ENCODE measurements around the gene MRPL57. TPM values are rescaled to one million over a fixed set of nuclear protein-coding genes. Genes with fewer than 3 reads are reported as not detected.

MRPL57 gene
- total RNA-seq, 2 donors from 2014 or later, result 31.3 to 35.6 TPM

- no peak overlapping the region for H3K27ac ChIP-seq
- H3K27me3 ChIP-seq, result no peaks in the 10 kb centered on the region
- H3K9me3 ChIP-seq, result peaks cover 0 to 28% of the 10 kb centered on the region in 2 donors
- H3K4me1 ChIP-seq, result no peaks in the 10 kb centered on the region
- no peak overlapping the region for H3K4me3 ChIP-seq
- H3K36me3 ChIP-seq, result no peaks in the 10 kb centered on the region
- no peak for DNase-seq (ENCODE audit: low spot score)
- TF ChIP-seq CTCF (IDR thresholded peaks at IDR 0.05), result no peak
Measured at GRCh38 chr13:21221268-21221667, 44.8 kb downstream of the MRPL57 start.

- TF ChIP-seq CTCF (IDR thresholded peaks at IDR 0.05), result no peak
Measured at GRCh38 chr13:21225082-21225481, 48.6 kb downstream of the MRPL57 start.

GRCh38 chr13:21225841-21226581, 49.6 kb downstream of the MRPL57 start:
- peaks cover 0 to 22% of the 10 kb centered on the region in 2 donors for H3K9me3 ChIP-seq
- H3K27me3 ChIP-seq, result no peaks in the 10 kb centered on the region
- no peak for DNase-seq (ENCODE audit: low spot score)
- H3K27ac ChIP-seq, result no peak overlapping the region
- no peak overlapping the region for H3K4me3 ChIP-seq
- no peaks in the 10 kb centered on the region for H3K4me1 ChIP-seq
- H3K36me3 ChIP-seq, result no peaks in the 10 kb centered on the region
- TF ChIP-seq CTCF (IDR thresholded peaks at IDR 0.05), result no peak

More at GRCh38 chr13:21225082-21225481, 48.6 kb downstream of the MRPL57 start:
- H3K4me3 ChIP-seq, result no peak overlapping the region
- no peaks in the 10 kb centered on the region for H3K36me3 ChIP-seq
- H3K4me1 ChIP-seq, result no peaks in the 10 kb centered on the region
- H3K27ac ChIP-seq, result no peak overlapping the region
- H3K9me3 ChIP-seq, result peaks cover 0 to 28% of the 10 kb centered on the region in 2 donors
- no peaks in the 10 kb centered on the region for H3K27me3 ChIP-seq
- DNase-seq (ENCODE audit: low spot score), result no peak

GRCh38 chr13:21227917-21228316, 51.5 kb downstream of the MRPL57 start:
- TF ChIP-seq CTCF (IDR thresholded peaks at IDR 0.05), result no peak
- Histone ChIP-seq H3K36me3 (no peaks in the 10 kb centered on the region), H3K27me3 (no peaks in the 10 kb centered on the region), H3K4me1 (no peaks in the 10 kb centered on the region), H3K9me3 (peaks cover 0 to 3% of the 10 kb centered on the region in 2 donors), H3K27ac (no peak overlapping the region), H3K4me3 (no peak overlapping the region)
- DNase-seq (ENCODE audit: low spot score), result no peak

Other genes starting within 250 kb of the MRPL57 start
- 10 to 100 TPM; 20.9 to 33.3 TPM for gene LATS2, start 115.1 kb upstream of the MRPL57 start, total RNA-seq
- gene SAP18, start 36.5 kb upstream of the MRPL57 start, total RNA-seq, result 10 to 100 TPM; 57.5 to 74.8 TPM
- 1 to 10 TPM in 1 of 2 donors, not detected in 1; 2.0 TPM for gene SKA3, start 106 bp upstream of the MRPL57 start, total RNA-seq

All from right atrium auricular region (tissue), 2 donors.